DOHH2 (cell line): Measurements from ENCODE around the gene CYP11A1.

Experiments
- EZH2phosphoT487 ChIP-seq: fragments of 200-600 bp; sonication (generic); IDR thresholded peaks from 2 replicates; pipeline ENCODE4 v1.6.1; 2017; ENCODE audit warnings: borderline replicate concordance, mild to moderate bottlenecking, antibody characterized with exemption, low read length, moderate library complexity, mixed read lengths
- TF ChIP-seq, protein P1 (sequence below): fragments of 200-600 bp; sonication (generic); IDR thresholded peaks from one replicate; pipeline ENCODE4 v1.5.1; 2014; ENCODE audit warnings: antibody characterized with exemption, mild to moderate bottlenecking, low read depth, low read length; ENCODE audit not compliant: poor library complexity, severe bottlenecking

DNA sequence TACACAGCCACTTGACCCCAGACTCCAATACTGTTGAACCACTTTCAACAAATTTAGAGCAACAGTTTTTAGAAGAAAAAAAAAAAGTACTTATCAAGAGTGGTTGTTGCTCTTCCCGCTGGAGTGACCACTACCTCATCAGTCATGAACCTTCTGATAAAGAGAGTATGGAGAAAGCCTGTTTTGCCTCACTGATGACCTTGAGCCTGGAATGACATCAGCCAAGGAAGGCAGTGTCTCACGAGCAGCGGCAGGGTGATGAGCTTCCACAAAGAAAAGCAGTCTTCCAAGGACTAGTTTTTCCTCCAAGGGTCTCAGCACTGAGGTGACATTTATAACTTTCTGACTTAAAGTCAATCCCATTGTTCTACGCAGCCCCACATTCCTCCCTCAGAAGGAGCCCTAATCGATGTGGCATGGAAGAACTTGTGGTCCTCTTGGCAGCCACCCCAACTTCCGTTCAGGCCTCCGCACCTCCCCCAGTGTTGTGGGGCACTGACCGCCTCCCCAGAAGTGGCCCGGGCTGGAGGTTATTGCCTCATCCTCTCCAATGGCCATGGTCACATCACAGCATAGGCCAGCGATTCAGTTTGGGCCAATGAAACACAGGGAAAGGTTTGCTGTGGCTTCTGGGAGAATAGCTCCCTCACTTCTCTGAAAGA is 1.8 kb upstream of the CYP11A1 start:
- no peak for TF ChIP-seq EZH2phosphoT487
- TF ChIP-seq, protein P1, sequence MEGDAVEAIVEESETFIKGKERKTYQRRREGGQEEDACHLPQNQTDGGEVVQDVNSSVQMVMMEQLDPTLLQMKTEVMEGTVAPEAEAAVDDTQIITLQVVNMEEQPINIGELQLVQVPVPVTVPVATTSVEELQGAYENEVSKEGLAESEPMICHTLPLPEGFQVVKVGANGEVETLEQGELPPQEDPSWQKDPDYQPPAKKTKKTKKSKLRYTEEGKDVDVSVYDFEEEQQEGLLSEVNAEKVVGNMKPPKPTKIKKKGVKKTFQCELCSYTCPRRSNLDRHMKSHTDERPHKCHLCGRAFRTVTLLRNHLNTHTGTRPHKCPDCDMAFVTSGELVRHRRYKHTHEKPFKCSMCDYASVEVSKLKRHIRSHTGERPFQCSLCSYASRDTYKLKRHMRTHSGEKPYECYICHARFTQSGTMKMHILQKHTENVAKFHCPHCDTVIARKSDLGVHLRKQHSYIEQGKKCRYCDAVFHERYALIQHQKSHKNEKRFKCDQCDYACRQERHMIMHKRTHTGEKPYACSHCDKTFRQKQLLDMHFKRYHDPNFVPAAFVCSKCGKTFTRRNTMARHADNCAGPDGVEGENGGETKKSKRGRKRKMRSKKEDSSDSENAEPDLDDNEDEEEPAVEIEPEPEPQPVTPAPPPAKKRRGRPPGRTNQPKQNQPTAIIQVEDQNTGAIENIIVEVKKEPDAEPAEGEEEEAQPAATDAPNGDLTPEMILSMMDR = no peak
